Sigmoid colon (tissue), 7 donors: ENCODE results near the gene OR5F1. TPM values are rescaled to one million over a fixed set of nuclear protein-coding genes. Genes with fewer than 3 reads are reported as not detected.

Experiments used
- DNase-seq: peaks from one replicate; pipeline ENCODE4 v3.0.0-alpha.2; 2019
- H3K27ac ChIP-seq, 4 donors: fragments of 200-600 bp; sonication (generic); one replicate each; pipeline ENCODE4 v1.5.1; 2016 to 2019; ENCODE audit warnings: mild to moderate bottlenecking in 1 of 4
- H3K27me3 ChIP-seq, 3 donors: fragments of 200-600 bp; sonication (generic); one replicate each; pipeline ENCODE4 v1.5.1; 2019; ENCODE audit warnings: mild to moderate bottlenecking in 1 of 3
- H3K36me3 ChIP-seq, 4 donors: fragments of 200-600 bp; sonication (generic); one replicate each; pipeline ENCODE4 v1.5.1; 2016 to 2019
- H3K4me1 ChIP-seq, 4 donors: fragments of 200-600 bp; sonication (generic); one replicate each; pipeline ENCODE4 v1.5.1; 2017 to 2019
- H3K4me3 ChIP-seq, 4 donors: fragments of 200-600 bp; sonication (generic); one replicate each; pipeline ENCODE4 v1.5.1; 2017 to 2019; ENCODE audit warnings: mild to moderate bottlenecking in 2 of 4, moderate library complexity in 1 of 4
- H3K9me3 ChIP-seq, 4 donors: fragments of 200-600 bp in 3 of 4; sonication (generic) in 3 of 4; one replicate each; pipeline versions ENCODE4 v1.5.1 to v1.6.1; 2013 to 2019
- CTCF ChIP-seq, 4 experiments: fragments of 450-650 bp in 3 of 4; fragments of 200-600 bp in 1 of 4; IDR thresholded peaks; one replicate each; pipeline ENCODE4 v1.5.1; 2016 to 2019; ENCODE audit warnings: antibody characterized with exemption in 4 of 4, mild to moderate bottlenecking in 3 of 4, moderate library complexity in 2 of 4
- EP300 ChIP-seq, 4 donors: sonication (generic); formaldehyde crosslinking; IDR thresholded peaks; one replicate each; pipeline ENCODE4 v1.6.1; 2017; ENCODE audit warnings: antibody characterized with exemption in 4 of 4
- POLR2A ChIP-seq, 2 donors: fragments of 450-650 bp; IDR thresholded peaks; one replicate each; pipeline ENCODE4 v1.6.1; 2016; ENCODE audit warnings: antibody characterized with exemption in 2 of 2, mild to moderate bottlenecking in 2 of 2, moderate library complexity in 2 of 2
- POLR2AphosphoS5 ChIP-seq, 4 donors: sonication (generic); formaldehyde crosslinking; IDR thresholded peaks; one replicate each; pipeline ENCODE4 v1.6.1; 2017; ENCODE audit warnings: antibody characterized with exemption in 4 of 4
- WGBS, 2 donors: extraction: QIAGEN DNeasy Blood & Tissue Kit; methylation state at CpG; one replicate each; pipeline ENCODE4 v1.1.7; 2013; 5-methylcytosine and 5-hydroxymethylcytosine counted together
- intact Hi-C: fragments of 100-400 bp; cut with DNase I; formaldehyde crosslinking; loops from one replicate; pipeline ENCODE4 v1.15.1; 2023
- polyA plus RNA-seq, 3 donors: library from polyadenylated mRNA; stranded (reverse); fragments of 200-250 nt; gene quantifications; one replicate each; pipeline ENCODE4 v1.2.3, GENCODE V29; 2013
- total RNA-seq, 4 donors: library from RNA; depleted of rRNA; stranded (reverse); fragments of >200 nt; gene quantifications; one replicate each; pipeline ENCODE4 v1.1.0, GENCODE V29; 2016
- donor health status: healthy with polysubstance abuse.
- donor health status: Bipolar disorder and iron deficiency.
- donor health status: healthy.

OR5F1 gene
- total and polyA plus RNA-seq, 7 donors, result not detected

DNA sequence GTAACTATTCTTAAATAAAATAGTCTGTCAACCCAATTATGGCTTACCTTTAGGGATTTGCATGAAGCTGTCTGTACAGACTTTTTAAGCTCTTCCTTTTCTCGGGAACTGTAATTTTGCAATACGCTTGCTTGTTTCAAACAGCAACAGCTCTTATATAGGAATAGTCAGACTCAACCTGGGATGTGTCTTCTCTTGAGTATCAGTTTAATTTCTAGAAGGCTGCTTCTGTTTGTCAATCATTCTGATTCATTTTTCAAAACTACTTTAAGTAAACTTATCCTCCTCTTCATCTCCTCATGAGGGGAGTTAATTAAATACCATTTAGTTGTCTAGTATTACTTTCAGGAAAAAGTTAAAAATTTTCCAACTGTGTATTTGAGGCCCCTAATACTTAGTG lies 24.6 kb downstream of the OR5F1 start, which contains the start of gene OR10AG1:
TSS of gene OR10AG1 (minus strand) at position 101 of the 400 bp plus-strand sequence. CDS start at position 63, 38 bp downstream.
- Histone ChIP-seq H3K4me3 (no peak within 1 kb of the TSS), H3K27me3 (no peaks in the 10 kb centered on the region), H3K36me3 (no peaks in the 10 kb centered on the region), H3K4me1 (no peaks in the 10 kb centered on the region), H3K9me3 (no peaks in the 10 kb centered on the region), H3K27ac (no peak within 1 kb of the TSS)
- TF ChIP-seq POLR2A (IDR thresholded peaks at IDR 0.05), result no peak
- TF ChIP-seq POLR2AphosphoS5 (IDR thresholded peaks at IDR 0.05), result no peak
- TF ChIP-seq CTCF (IDR thresholded peaks at IDR 0.05), result no peak
- no peak for TF ChIP-seq EP300 (IDR thresholded peaks at IDR 0.05)
- no peak for DNase-seq
- intact Hi-C loops, result no loop called here
- 85 to 90% methylated on average over 2 of the region's 2 CpGs for WGBS, 2 donors

DNA sequence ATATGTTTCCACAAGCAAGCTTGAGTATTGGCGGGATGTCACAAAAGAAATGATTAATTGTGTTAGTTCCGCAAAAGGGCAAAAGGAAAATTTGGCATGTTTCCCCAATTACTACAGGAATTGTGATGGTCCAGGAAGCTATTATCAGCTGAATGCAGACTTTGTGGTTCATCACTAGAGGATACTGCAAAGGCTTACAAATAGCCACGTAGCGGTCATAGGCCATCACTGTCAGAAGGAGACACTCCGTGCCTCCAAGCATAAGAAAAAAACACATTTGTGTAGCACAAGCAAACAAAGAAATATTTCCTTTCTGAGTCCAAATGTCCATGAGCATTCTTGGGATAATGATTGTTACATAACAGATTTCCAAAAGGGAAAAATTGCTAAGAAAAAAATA lies 26.5 kb downstream of the OR5F1 start:
- H3K4me1 ChIP-seq, result no peaks in the 10 kb centered on the region
- no peak for TF ChIP-seq CTCF (IDR thresholded peaks at IDR 0.05)
- TF ChIP-seq POLR2A (IDR thresholded peaks at IDR 0.05), result no peak
- TF ChIP-seq EP300 (IDR thresholded peaks at IDR 0.05), result no peak
- TF ChIP-seq POLR2AphosphoS5 (IDR thresholded peaks at IDR 0.05), result no peak
- DNase-seq, result no peak
- no peaks in the 10 kb centered on the region for H3K36me3 ChIP-seq
- no peaks in the 10 kb centered on the region for H3K27me3 ChIP-seq
- 86 to 93% methylated on average over 5 of the region's 5 CpGs for WGBS, 2 donors
- H3K4me3 ChIP-seq, result no peak overlapping the region
- no peak overlapping the region for H3K27ac ChIP-seq
- no peaks in the 10 kb centered on the region for H3K9me3 ChIP-seq
- intact Hi-C loops, result no loop called here

DNA sequence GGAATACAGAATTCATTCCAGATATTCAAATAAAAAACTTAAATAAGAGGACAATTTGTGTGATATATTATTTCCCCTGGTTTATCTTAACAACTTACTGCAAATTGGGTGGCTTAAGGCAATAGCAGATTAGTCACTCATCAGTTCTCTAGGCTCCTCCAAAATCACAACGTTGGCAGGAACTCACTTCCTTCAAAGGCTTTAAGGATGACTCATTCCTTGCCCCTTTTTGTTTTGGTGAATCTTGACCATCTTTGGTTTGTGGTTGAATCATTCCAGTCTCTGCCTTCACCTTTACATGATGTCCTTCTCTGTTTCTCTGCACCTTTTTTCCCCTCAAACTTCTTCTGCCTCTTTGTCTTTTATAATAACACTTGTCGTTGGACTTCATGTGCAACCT lies 28.0 kb downstream of the OR5F1 start:
- Histone ChIP-seq H3K27ac (no peak overlapping the region), H3K36me3 (no peaks in the 10 kb centered on the region), H3K4me1 (no peaks in the 10 kb centered on the region), H3K9me3 (no peaks in the 10 kb centered on the region), H3K27me3 (no peaks in the 10 kb centered on the region), H3K4me3 (no peak overlapping the region)
- WGBS, 2 donors, result 64 to 72% methylated on average over 2 of the region's 2 CpGs
- DNase-seq, result no peak
- intact Hi-C loops, result no loop called here
- TF ChIP-seq POLR2AphosphoS5 (IDR thresholded peaks at IDR 0.05) (no peak), EP300 (IDR thresholded peaks at IDR 0.05) (no peak), CTCF (IDR thresholded peaks at IDR 0.05) (no peak), POLR2A (IDR thresholded peaks at IDR 0.05) (no peak)

GRCh38 chr11:55956521-55956920 lies 37.9 kb downstream of the OR5F1 start:
- WGBS, 2 donors, result 22 to 62% methylated on average over 4 of the region's 4 CpGs
- TF ChIP-seq CTCF (IDR thresholded peaks at IDR 0.05), result no peak
- no peak for TF ChIP-seq POLR2AphosphoS5 (IDR thresholded peaks at IDR 0.05)
- TF ChIP-seq POLR2A (IDR thresholded peaks at IDR 0.05), result no peak
- TF ChIP-seq EP300 (IDR thresholded peaks at IDR 0.05), result no peak

GRCh38 chr11:55949330-55949729 lies 45.1 kb downstream of the OR5F1 start:
- H3K9me3 ChIP-seq, result no peaks in the 10 kb centered on the region
- 80 to 81% methylated on average over 4 of the region's 4 CpGs for WGBS, 2 donors
- H3K4me1 ChIP-seq, result no peaks in the 10 kb centered on the region
- TF ChIP-seq POLR2A (IDR thresholded peaks at IDR 0.05) (no peak), CTCF (IDR thresholded peaks at IDR 0.05) (no peak), EP300 (IDR thresholded peaks at IDR 0.05) (no peak), POLR2AphosphoS5 (IDR thresholded peaks at IDR 0.05) (no peak)
- intact Hi-C loops, result no loop called here
- DNase-seq, result no peak
- H3K27ac ChIP-seq, result no peak overlapping the region
- H3K4me3 ChIP-seq, result no peak overlapping the region
- H3K36me3 ChIP-seq, result no peaks in the 10 kb centered on the region
- H3K27me3 ChIP-seq, result no peaks in the 10 kb centered on the region

More at GRCh38 chr11:55956521-55956920, 37.9 kb downstream of the OR5F1 start:
- H3K4me1 ChIP-seq, result no peaks in the 10 kb centered on the region
- no peak overlapping the region for H3K27ac ChIP-seq
- intact Hi-C loops, result no loop called here
- no peaks in the 10 kb centered on the region for H3K27me3 ChIP-seq
- H3K4me3 ChIP-seq, result no peak overlapping the region
- no peaks in the 10 kb centered on the region for H3K36me3 ChIP-seq
- DNase-seq, result no peak
- no peaks in the 10 kb centered on the region for H3K9me3 ChIP-seq
